GM18867 (cell line): Measurements from ENCODE around the gene LAMB3.
A peak's percentile ranks its signal among the peaks of the same experiment; 100 is the strongest.

Experiments used
- ATAC-seq: cut with Tn5 transposase; IDR thresholded peaks from one replicate; pipeline ENCODE4 v1.9.1; 2021; ENCODE audit warnings: mild to moderate bottlenecking, moderate library complexity; ENCODE audit not compliant: unreplicated experiment

Gene LAMB3

GRCh38 chr1:209600541-209600940 lies 51.7 kb downstream of the LAMB3 start:
- no peak for ATAC-seq

GRCh38 chr1:209598227-209598626 lies 54.0 kb downstream of the LAMB3 start:
- ATAC-seq = no peak

GRCh38 chr1:209597499-209597898 lies 54.7 kb downstream of the LAMB3 start:
- ATAC-seq = no peak

GRCh38 chr1:209595599-209596285 lies 56.5 kb downstream of the LAMB3 start:
- no peak for ATAC-seq

- no peak for ATAC-seq
These were observed 57.2 kb downstream of the LAMB3 start for GRCh38 chr1:209595028-209595427.

GRCh38 chr1:209594440-209594839 lies 57.8 kb downstream of the LAMB3 start:
- no peak for ATAC-seq

GRCh38 chr1:209593747-209594146 lies 58.5 kb downstream of the LAMB3 start:
- no peak for ATAC-seq

GRCh38 chr1:209590405-209590804 lies 61.8 kb downstream of the LAMB3 start:
- no peak for ATAC-seq

- ATAC-seq = no peak
These were observed 62.4 kb downstream of the LAMB3 start for GRCh38 chr1:209589863-209590262.

- ATAC-seq = no peak
These were observed 62.8 kb downstream of the LAMB3 start for GRCh38 chr1:209589440-209589839.

- ATAC-seq = no peak
These were observed 64.4 kb downstream of the LAMB3 start for GRCh38 chr1:209587789-209588188.

- no peak for ATAC-seq
These were observed 65.9 kb downstream of the LAMB3 start for GRCh38 chr1:209586221-209586740.

GRCh38 chr1:209585672-209586071 lies 66.6 kb downstream of the LAMB3 start:
- no peak for ATAC-seq

GRCh38 chr1:209585197-209585596 lies 67.0 kb downstream of the LAMB3 start:
- ATAC-seq = no peak

GRCh38 chr1:209584231-209584672 lies 68.0 kb downstream of the LAMB3 start:
- ATAC-seq = no peak

GRCh38 chr1:209583408-209583807 lies 68.8 kb downstream of the LAMB3 start, which contains the start of gene CAMK1G:
CAMK1G (plus strand) TSS chr1:209583714; CDS start chr1:209594984, 11,270 bp downstream.
- no peak for ATAC-seq

GRCh38 chr1:209580577-209580976 lies 71.6 kb downstream of the LAMB3 start:
- no peak for ATAC-seq

GRCh38 chr1:209577346-209577745 lies 74.9 kb downstream of the LAMB3 start:
- ATAC-seq = no peak

- ATAC-seq = peak; percentile 84
These were observed 75.6 kb downstream of the LAMB3 start for GRCh38 chr1:209576392-209577197.

GRCh38 chr1:209570743-209571142 lies 81.5 kb downstream of the LAMB3 start:
- no peak for ATAC-seq

GRCh38 chr1:209569455-209570207 lies 82.6 kb downstream of the LAMB3 start:
- ATAC-seq = peak; percentile 43
